OCI-LY3 (cell line): ENCODE measurements around the gene JADE2.

ENCODE experiments used
- CTCF ChIP-seq: fragments of 200-600, 300-600 bp; sonication (generic); IDR thresholded peaks from 2 replicates; pipeline ENCODE4 v1.5.1; 2014; ENCODE audit warnings: antibody characterized with exemption, low read length, low read depth
- EZH2phosphoT487 ChIP-seq: fragments of 200-600 bp; shearing (Covaris generic); IDR thresholded peaks from 2 replicates; pipeline ENCODE4 v1.6.1; 2018; ENCODE audit warnings: antibody characterized with exemption, mixed run types, low read depth

- TF ChIP-seq CTCF (no peak), EZH2phosphoT487 (no peak)
Observed at GRCh38 chr5:134543820-134544614, 18.5 kb downstream of the JADE2 start.
